Lower leg skin (tissue), 4 donors: ENCODE results near the gene CD82. TPM values are rescaled to one million over a fixed set of nuclear protein-coding genes. Genes with fewer than 3 reads are reported as not detected.

Source experiments
- DNase-seq, 2 donors: peaks; one replicate each; pipeline ENCODE4 v3.0.0-alpha.2; 2019; ENCODE audit warnings: low spot score in 2 of 2
- H3K4me3 ChIP-seq: fragments of 200-600 bp; sonication (generic); 2 replicates; pipeline ENCODE4 v1.5.1; 2017; ENCODE audit warnings: mild to moderate bottlenecking, low read depth; ENCODE audit not compliant: poor library complexity, severe bottlenecking
- POLR2A ChIP-seq, 2 donors: fragments of 450-650 bp; IDR thresholded peaks; one replicate each; pipeline ENCODE4 v1.6.1; 2016 to 2017; ENCODE audit warnings: antibody characterized with exemption in 2 of 2, mild to moderate bottlenecking in 1 of 2, moderate library complexity in 1 of 2
- WGBS, 2 donors: methylation state at CpG; one replicate each; pipeline ENCODE4 v1.1.5; 2018; 5-methylcytosine and 5-hydroxymethylcytosine counted together
- intact Hi-C: fragments of 100-400 bp; cut with DNase I; formaldehyde crosslinking; loops from one replicate; pipeline ENCODE4 v1.15.0; 2023; ENCODE audit warnings: low total_unique reads
- total RNA-seq, 4 donors: library from RNA; depleted of rRNA; stranded (reverse); fragments of >200 nt; gene quantifications; one replicate each; pipeline ENCODE4 v1.1.0, GENCODE V29; 2016
- TF ChIP-seq, protein P1 (sequence below), 3 donors: fragments of 450-650 bp; IDR thresholded peaks; one replicate each; pipeline ENCODE4 v1.5.1; 2016; ENCODE audit warnings: antibody characterized with exemption in 3 of 3, mild to moderate bottlenecking in 3 of 3, moderate library complexity in 2 of 3

The CD82 gene
- total RNA-seq, 4 donors from 2014 or later: 47.1 to 95.4 (median 76.6) TPM

GRCh38 chr11:44622190-44622650, 56.8 kb downstream of the CD82 start:
- no peak overlapping the region for H3K4me3 ChIP-seq
- DNase-seq: peak; percentile 11 to 75
- TF ChIP-seq, protein P1, sequence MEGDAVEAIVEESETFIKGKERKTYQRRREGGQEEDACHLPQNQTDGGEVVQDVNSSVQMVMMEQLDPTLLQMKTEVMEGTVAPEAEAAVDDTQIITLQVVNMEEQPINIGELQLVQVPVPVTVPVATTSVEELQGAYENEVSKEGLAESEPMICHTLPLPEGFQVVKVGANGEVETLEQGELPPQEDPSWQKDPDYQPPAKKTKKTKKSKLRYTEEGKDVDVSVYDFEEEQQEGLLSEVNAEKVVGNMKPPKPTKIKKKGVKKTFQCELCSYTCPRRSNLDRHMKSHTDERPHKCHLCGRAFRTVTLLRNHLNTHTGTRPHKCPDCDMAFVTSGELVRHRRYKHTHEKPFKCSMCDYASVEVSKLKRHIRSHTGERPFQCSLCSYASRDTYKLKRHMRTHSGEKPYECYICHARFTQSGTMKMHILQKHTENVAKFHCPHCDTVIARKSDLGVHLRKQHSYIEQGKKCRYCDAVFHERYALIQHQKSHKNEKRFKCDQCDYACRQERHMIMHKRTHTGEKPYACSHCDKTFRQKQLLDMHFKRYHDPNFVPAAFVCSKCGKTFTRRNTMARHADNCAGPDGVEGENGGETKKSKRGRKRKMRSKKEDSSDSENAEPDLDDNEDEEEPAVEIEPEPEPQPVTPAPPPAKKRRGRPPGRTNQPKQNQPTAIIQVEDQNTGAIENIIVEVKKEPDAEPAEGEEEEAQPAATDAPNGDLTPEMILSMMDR (IDR thresholded peaks at IDR 0.05): no peak
- TF ChIP-seq POLR2A (IDR thresholded peaks at IDR 0.05): no peak
- 75 to 86% methylated on average over 4 of the region's 4 CpGs for WGBS, 2 donors
- intact Hi-C loops: loop anchor here (5.0 kb wide), 1 partner anchor 280 kb away; no protein-coding TSS in a partner anchor

- no peak for TF ChIP-seq POLR2A (IDR thresholded peaks at IDR 0.05)
- TF ChIP-seq, protein P1 (IDR thresholded peaks at IDR 0.05): no peak
- peak in 1 of 2 donors; percentile 79 for DNase-seq
- H3K4me3 ChIP-seq: no peak overlapping the region
- 74 to 79% methylated on average over 9 to 11 of the region's 11 CpGs for WGBS, 2 donors
- intact Hi-C loops: loop anchor here (5.0 kb wide), 1 partner anchor 280 kb away; no protein-coding TSS in a partner anchor
These were observed 57.3 kb downstream of the CD82 start for GRCh38 chr11:44622721-44623258.

- 69 to 83% methylated on average over 10 of the region's 10 CpGs for WGBS, 2 donors
- no peak for TF ChIP-seq POLR2A (IDR thresholded peaks at IDR 0.05)
- TF ChIP-seq, protein P1 (IDR thresholded peaks at IDR 0.05): no peak
- H3K4me3 ChIP-seq: no peak overlapping the region
- peak; percentile 10 to 83 for DNase-seq
- intact Hi-C loops: loop anchor here (5.0 kb wide), 1 partner anchor 279 kb away; no protein-coding TSS in a partner anchor
These were observed 57.9 kb downstream of the CD82 start for GRCh38 chr11:44623341-44623730.

DNA sequence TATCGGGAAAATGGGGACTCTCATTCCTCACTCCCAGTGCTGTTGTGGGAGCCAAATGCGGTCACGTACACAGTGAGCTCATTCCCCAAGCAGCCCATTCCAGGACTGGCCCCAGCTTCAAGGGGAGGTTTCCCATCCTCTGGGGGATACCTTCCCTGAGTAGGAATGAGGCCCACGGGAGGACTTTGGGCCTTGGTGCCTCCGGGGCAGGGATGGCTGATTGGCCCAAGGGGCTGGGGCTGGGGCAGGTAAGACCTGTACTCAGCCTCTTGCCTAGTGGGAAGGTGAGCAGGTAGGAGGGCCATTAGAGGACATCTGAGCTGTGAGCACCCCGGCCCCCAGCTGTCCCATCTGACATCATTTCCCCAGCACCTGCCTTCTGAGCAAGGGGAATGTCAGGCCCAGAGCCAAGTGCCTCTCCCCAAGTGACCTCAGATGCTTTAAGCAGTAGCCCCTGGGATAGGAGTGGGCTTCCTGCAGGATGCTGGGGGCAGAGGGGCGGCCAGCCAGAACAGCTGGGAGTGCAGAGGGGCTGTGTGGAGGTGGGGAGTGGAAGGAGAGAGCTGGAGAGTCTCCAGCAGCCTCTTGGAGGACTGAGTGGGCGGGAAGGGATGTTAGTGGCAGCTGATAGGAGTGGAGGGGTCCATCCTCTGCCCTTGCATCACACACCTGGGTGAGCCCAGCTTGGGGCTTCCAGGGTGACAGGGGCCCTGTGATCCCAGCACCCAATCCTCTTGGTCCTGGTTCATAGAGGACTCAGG, 58.4 kb downstream of the CD82 start:
- 67 to 75% methylated on average over 8 of the region's 8 CpGs for WGBS, 2 donors
- intact Hi-C loops: loop anchor here (5.0 kb wide), 1 partner anchor 278 kb away; no protein-coding TSS in a partner anchor
- DNase-seq: peak; percentile 13 to 84
- TF ChIP-seq, protein P1 (IDR thresholded peaks at IDR 0.05): no peak
- no peak for TF ChIP-seq POLR2A (IDR thresholded peaks at IDR 0.05)
- H3K4me3 ChIP-seq: no peak overlapping the region

DNA sequence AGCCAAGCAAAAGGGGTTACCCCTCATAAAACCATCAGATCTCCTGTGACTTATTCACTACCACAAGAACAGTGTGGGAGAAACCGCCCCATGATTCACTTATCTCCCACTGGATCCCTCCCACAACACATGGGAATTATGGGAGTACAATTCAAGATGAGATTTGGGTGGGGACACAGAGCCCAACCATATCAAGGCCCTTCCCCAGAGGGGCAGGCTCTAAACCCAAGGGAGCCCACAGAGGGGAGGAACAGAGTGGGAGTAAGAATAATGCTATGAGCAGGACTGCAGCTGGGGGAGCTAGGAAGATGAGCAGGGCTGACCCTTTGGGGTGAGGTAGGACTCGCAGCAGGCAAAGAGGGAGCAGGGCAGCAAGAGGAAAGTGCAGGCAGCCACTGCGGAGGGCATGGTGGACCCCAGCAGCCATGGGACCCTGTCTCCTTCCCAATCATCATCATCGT, 59.3 kb downstream of the CD82 start:
- 93 to 96% methylated on average over 4 of the region's 4 CpGs for WGBS, 2 donors
- no peak overlapping the region for H3K4me3 ChIP-seq
- intact Hi-C loops: loop anchor here (5.0 kb wide), 1 partner anchor 278 kb away; no protein-coding TSS in a partner anchor
- peak in 1 of 2 donors; percentile 70 for DNase-seq
- TF ChIP-seq POLR2A (IDR thresholded peaks at IDR 0.05): no peak
- TF ChIP-seq, protein P1 (IDR thresholded peaks at IDR 0.05): no peak
